ENCODE data around the gene PPM1H. TPM values are rescaled to one million over a fixed set of nuclear protein-coding genes. Genes with fewer than 3 reads are reported as not detected.
"Not testable (repeated sequence)": the region's sequence is repeated elsewhere in the genome, so short reads cannot be mapped to it uniquely, and the experiment has no call there.

The PPM1H gene
- total RNA-seq, 3 donors from 2014 or later, result 4.9 to 6.1 (median 5.8) TPM

DNA sequence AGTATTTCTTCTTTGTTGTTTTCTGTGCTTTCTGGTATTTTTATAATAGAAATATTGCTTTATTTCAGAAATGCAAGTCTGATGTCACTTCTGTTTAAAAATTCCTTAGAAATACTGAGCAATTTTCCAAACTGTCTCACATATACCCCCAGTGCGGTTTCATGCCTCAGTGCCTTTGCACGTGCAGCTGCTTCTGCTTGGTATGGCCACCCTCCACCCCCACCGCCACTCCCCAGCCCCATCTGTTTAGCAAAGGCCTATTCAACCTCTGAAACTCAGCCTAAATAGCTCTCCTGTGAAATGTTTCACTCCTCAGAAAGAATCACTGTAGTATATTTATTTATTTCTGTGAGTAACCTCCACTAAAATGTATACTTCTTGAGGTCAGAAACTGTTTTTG lies 52.3 kb downstream of the PPM1H start:
- Histone ChIP-seq H3K36me3 (ENCODE audit: low read depth) (no peaks in the 10 kb centered on the region), H3K4me1 (ENCODE audit: low read depth) (no peaks in the 10 kb centered on the region), H3K9me3 (no peaks in the 10 kb centered on the region), H3K4me3 (no peak overlapping the region)
- intact Hi-C loops (cut with DNase I, micrococcal nuclease), result no loop called here
- DNase-seq (no peak), ATAC-seq (no peak)
- TF ChIP-seq, protein P1, sequence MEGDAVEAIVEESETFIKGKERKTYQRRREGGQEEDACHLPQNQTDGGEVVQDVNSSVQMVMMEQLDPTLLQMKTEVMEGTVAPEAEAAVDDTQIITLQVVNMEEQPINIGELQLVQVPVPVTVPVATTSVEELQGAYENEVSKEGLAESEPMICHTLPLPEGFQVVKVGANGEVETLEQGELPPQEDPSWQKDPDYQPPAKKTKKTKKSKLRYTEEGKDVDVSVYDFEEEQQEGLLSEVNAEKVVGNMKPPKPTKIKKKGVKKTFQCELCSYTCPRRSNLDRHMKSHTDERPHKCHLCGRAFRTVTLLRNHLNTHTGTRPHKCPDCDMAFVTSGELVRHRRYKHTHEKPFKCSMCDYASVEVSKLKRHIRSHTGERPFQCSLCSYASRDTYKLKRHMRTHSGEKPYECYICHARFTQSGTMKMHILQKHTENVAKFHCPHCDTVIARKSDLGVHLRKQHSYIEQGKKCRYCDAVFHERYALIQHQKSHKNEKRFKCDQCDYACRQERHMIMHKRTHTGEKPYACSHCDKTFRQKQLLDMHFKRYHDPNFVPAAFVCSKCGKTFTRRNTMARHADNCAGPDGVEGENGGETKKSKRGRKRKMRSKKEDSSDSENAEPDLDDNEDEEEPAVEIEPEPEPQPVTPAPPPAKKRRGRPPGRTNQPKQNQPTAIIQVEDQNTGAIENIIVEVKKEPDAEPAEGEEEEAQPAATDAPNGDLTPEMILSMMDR (IDR thresholded peaks at IDR 0.05), result no peak

DNA sequence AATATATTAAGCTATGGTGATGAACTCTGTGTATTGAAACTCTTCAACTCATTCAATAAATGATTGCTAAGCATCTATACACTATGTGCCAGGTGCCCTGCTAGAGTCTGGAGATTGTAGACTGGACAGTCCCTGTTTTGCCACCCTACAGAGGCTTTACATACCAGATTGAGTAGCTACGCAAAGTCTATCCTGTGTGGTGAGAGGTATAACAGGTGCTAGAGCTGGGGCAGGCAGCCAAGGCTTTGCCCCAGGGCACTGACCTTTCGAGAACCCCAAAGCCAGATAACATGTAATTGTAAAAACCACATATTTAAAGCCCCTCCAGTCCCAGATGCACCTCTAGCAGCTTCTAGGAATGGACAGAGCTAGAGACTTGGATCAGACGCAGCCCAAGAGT lies 52.8 kb downstream of the PPM1H start:
- no peaks in the 10 kb centered on the region for H3K36me3 ChIP-seq (ENCODE audit: low read depth)
- intact Hi-C loops (cut with DNase I, micrococcal nuclease), result no loop called here
- H3K9me3 ChIP-seq, result no peaks in the 10 kb centered on the region
- ATAC-seq (no peak), DNase-seq (no peak)
- H3K4me1 ChIP-seq (ENCODE audit: low read depth), result no peaks in the 10 kb centered on the region
- TF ChIP-seq, protein P1 (IDR thresholded peaks at IDR 0.05), result no peak
- no peak overlapping the region for H3K4me3 ChIP-seq

DNA sequence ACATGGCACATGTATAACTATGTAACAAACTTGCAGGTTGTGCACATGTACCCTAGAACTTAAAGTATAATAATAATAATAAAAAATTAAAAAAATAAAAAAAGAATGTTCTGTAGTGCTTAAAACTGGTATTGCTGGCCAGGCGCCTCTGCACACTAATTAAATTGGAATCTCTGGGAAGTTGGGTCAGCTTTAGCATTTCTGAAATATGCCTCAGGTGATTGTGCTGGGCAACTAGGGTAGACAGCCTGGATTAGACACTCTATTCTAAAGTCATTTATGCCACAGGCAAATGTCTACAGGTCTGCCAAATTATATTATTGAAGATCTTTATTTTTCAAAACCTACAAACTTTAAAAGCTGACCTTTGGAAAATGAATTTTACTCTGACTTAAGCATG lies 55.3 kb downstream of the PPM1H start:
- intact Hi-C loops (cut with DNase I, micrococcal nuclease), result no loop called here
- H3K9me3 ChIP-seq, result no peaks in the 10 kb centered on the region
- TF ChIP-seq, protein P1 (IDR thresholded peaks at IDR 0.05), result no peak
- no peak overlapping the region for H3K4me3 ChIP-seq
- DNase-seq (no peak), ATAC-seq (no peak)
- H3K36me3 ChIP-seq (ENCODE audit: low read depth), result no peaks in the 10 kb centered on the region
- no peaks in the 10 kb centered on the region for H3K4me1 ChIP-seq (ENCODE audit: low read depth)

DNA sequence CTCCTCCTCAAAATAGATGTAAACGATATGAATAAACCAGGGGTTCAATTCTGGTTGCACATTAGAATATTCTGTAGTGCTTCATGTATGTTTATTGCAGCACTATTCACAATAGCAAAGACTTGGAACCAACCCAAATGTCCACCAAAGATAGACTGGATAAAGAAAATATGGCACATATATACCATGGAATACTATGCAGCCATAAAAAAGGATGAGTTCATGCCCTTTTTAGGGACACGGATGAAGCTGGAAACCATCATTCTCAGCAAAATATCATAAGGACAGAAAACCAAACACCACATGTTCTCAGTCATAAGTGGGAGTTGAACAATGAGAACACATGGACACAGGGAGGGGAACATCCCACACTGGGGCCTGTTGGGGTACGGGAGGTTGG lies 55.7 kb downstream of the PPM1H start:
- intact Hi-C loops (cut with DNase I, micrococcal nuclease); H3K36me3 ChIP-seq (ENCODE audit: low read depth); ATAC-seq; DNase-seq; H3K9me3 ChIP-seq; H3K4me1 ChIP-seq (ENCODE audit: low read depth); H3K4me3 ChIP-seq: not testable (repeated sequence)

DNA sequence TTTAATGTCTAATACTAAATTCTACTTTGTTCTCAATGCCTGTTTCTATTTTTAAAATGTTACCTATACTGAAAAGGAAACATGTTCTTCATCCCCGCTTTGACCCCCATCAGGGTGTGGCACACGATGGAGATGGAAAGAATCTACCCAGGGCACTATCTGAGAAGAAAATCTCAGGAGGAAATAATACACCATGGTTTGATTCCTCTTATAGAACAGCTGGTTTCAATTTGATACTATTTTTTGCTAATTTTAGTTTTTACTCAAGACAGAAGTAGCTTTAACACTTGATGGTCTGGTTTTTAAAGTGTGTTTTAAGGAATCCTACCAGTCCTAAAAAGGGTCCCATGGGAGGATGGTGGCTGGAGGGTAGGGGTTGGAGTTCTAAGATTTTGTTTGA lies 56.7 kb downstream of the PPM1H start:
- DNase-seq, result no peak
- Histone ChIP-seq H3K36me3 (ENCODE audit: low read depth) (no peaks in the 10 kb centered on the region), H3K4me1 (ENCODE audit: low read depth) (no peaks in the 10 kb centered on the region), H3K9me3 (no peaks in the 10 kb centered on the region), H3K4me3 (no peak overlapping the region)
- no peak for ATAC-seq
- TF ChIP-seq, protein P1 (IDR thresholded peaks at IDR 0.05), result no peak
- intact Hi-C loops (cut with DNase I, micrococcal nuclease), result no loop called here

DNA sequence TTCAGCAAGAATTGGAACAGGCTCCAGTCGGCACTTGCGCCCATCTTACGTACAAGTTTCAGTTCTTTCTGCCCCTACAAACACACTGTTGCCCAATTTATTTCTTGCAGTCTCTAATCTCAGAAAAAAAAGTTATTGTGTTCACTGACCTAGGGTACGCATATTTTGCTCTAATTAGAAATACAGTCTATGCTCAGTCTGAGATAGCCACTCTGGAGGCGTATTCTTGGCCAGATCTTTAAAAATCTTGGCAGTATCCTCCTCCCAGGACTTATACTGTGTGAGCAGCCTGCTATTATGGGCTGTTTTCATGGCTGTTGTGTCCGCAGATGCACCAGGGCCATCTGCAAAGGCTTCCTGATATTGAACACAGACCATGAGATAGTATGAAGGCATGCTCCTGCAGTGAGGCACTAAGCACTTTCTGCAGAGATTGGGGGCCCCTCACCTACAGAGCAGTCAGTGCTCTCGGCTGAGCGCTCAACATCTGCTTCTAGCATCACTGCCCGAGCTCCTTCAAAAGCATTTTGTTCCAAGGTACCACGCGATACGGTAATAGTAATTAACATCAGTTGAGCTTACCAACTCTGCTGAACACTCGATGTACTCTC lies 57.9 kb downstream of the PPM1H start:
- no peaks in the 10 kb centered on the region for H3K4me1 ChIP-seq (ENCODE audit: low read depth)
- ATAC-seq, result no peak
- H3K36me3 ChIP-seq (ENCODE audit: low read depth), result no peaks in the 10 kb centered on the region
- no peak overlapping the region for H3K4me3 ChIP-seq
- DNase-seq, result no peak
- H3K9me3 ChIP-seq, result no peaks in the 10 kb centered on the region
- intact Hi-C loops (cut with DNase I, micrococcal nuclease), result no loop called here
- TF ChIP-seq, protein P1 (IDR thresholded peaks at IDR 0.05), result no peak
